Measurements from ENCODE around the gene STK17A.

The STK17A gene

GRCh38 chr7:43636093-43636492 is 53.2 kb downstream of the STK17A start:
- DNase-seq (ENCODE audit: low spot score) = no peak

GRCh38 chr7:43637114-43637806 is 54.4 kb downstream of the STK17A start:
- no peak for DNase-seq (ENCODE audit: low spot score)

- no peak for DNase-seq (ENCODE audit: low spot score)
These were observed 57.1 kb downstream of the STK17A start for GRCh38 chr7:43639858-43640491.

- DNase-seq (ENCODE audit: low spot score) = no peak
These were observed 57.8 kb downstream of the STK17A start for GRCh38 chr7:43640679-43641078.

- DNase-seq (ENCODE audit: low spot score) = no peak
These were observed 60.2 kb downstream of the STK17A start for GRCh38 chr7:43642897-43643630.

- DNase-seq (ENCODE audit: low spot score) = no peak
These were observed 60.9 kb downstream of the STK17A start for GRCh38 chr7:43643846-43644245.

GRCh38 chr7:43645699-43646226 is 62.9 kb downstream of the STK17A start:
- DNase-seq (ENCODE audit: low spot score) = no peak

- peak; percentile 76 for DNase-seq (ENCODE audit: low spot score)
These were observed 63.9 kb downstream of the STK17A start for GRCh38 chr7:43646603-43647338.

- DNase-seq (ENCODE audit: low spot score) = no peak
These were observed 64.4 kb downstream of the STK17A start for GRCh38 chr7:43647339-43647672.

GRCh38 chr7:43647673-43648472 is 65.0 kb downstream of the STK17A start:
- peak; percentile 83 for DNase-seq (ENCODE audit: low spot score)

- DNase-seq (ENCODE audit: low spot score) = peak; percentile 80
These were observed 65.8 kb downstream of the STK17A start for GRCh38 chr7:43648473-43649406.

- peak; percentile 59 for DNase-seq (ENCODE audit: low spot score)
These were observed 66.9 kb downstream of the STK17A start for GRCh38 chr7:43649755-43650274.

GRCh38 chr7:43650457-43651052 is 67.6 kb downstream of the STK17A start:
- DNase-seq (ENCODE audit: low spot score) = no peak

GRCh38 chr7:43652364-43652763 is 69.5 kb downstream of the STK17A start:
- DNase-seq (ENCODE audit: low spot score) = no peak

- no peak for DNase-seq (ENCODE audit: low spot score)
These were observed 70.6 kb downstream of the STK17A start for GRCh38 chr7:43653466-43653865.

GRCh38 chr7:43653891-43654504 is 71.1 kb downstream of the STK17A start:
- no peak for DNase-seq (ENCODE audit: low spot score)

GRCh38 chr7:43655584-43655983 is 72.7 kb downstream of the STK17A start:
- no peak for DNase-seq (ENCODE audit: low spot score)

GRCh38 chr7:43656997-43657396 is 74.1 kb downstream of the STK17A start:
- no peak for DNase-seq (ENCODE audit: low spot score)
